Stimulated activated CD8-positive, alpha-beta memory T cell treated with anti-CD3 and anti-CD28 coated beads, Interleukin-12 subunit alpha, Interleukin-12 subunit beta, amount 100 ng/mL, for 24 hours (primary cell): ENCODE results near the gene ZNF330.

Source experiments
- DNase-seq: peaks from one replicate; pipeline ENCODE4 v3.0.0-alpha.2; 2020; ENCODE audit errors: extremely low read depth

Gene ZNF330

GRCh38 chr4:141233673-141234072, 13.0 kb downstream of the ZNF330 start:
- no peak for DNase-seq

DNA sequence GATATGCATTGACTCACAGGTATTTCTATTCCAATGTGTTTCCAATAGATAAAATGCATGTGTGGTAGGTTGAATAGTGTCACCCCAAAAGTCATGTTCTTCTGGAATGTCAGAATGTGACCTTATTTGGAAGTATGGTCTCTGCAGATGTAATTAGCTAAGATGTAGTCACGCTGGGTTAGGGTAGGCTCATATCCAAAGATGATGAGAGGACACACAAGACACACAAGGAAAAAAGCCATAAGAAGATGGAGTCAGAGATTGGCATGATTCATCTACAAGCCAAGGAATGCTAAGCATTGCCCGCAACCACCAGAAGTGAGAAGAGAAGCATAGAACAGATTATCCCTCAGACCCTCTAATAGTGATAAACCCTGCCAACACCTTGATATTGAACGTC, 17.5 kb downstream of the ZNF330 start:
- no peak for DNase-seq

DNA sequence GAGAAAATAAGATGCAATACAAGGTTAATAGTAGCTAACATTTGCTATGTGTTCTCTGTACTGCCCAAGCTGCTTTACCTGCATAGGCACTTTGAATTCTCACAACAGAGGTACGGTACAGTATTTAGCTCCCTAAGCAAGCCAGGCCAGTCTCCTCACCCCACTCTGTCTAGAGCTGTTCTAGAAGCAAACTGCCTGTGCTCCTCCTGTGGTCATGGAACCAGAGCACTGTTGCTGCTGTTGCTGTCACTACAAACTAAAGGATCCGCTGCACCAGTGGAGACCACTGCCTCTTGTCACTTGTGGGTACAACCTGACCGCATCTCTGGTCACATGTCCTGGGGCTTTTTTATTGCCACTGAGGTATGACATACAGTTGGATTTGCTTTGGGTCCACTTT, 19.6 kb downstream of the ZNF330 start:
- DNase-seq = no peak

DNA sequence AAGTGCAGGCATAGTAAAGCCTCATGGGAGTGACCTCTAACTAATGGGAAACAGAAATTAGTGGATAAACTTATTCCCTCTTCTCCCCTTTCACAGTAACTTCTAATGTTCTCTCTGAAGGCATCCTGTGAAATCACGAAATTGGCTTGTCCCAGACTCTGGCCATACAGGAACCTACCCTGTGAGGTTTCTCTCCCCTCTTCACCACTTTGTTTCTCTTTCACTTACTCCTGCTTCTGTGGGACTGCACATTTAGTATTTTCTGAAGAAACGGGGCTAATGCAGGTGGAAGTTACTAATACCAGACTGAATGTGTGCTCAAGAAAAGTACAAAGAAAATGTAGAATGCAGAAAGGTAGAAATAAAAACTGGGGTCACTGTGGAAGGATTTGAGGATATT, 20.0 kb downstream of the ZNF330 start:
- no peak for DNase-seq

DNA sequence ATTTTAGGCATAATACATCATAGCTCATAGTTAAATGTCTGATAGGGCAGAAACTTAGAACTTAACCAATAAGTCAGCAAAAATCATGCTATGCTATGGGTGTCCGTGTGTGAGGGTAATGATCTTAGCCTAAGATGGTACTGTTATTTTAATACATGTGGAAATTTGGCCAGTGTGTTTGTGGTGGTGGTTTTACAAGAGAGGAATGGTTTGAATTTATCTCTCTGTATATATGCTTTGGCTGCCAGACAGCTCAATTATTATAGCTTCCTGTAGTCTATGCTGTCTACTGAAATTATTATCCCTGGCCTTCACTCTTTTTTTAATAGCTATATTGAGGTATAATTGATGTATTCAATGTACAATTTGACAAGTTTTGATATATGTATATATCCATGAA, 21.3 kb downstream of the ZNF330 start:
- no peak for DNase-seq

GRCh38 chr4:141244419-141244818, 23.7 kb downstream of the ZNF330 start:
- no peak for DNase-seq

- no peak for DNase-seq
These were observed 25.5 kb downstream of the ZNF330 start for GRCh38 chr4:141246243-141246642.

DNA sequence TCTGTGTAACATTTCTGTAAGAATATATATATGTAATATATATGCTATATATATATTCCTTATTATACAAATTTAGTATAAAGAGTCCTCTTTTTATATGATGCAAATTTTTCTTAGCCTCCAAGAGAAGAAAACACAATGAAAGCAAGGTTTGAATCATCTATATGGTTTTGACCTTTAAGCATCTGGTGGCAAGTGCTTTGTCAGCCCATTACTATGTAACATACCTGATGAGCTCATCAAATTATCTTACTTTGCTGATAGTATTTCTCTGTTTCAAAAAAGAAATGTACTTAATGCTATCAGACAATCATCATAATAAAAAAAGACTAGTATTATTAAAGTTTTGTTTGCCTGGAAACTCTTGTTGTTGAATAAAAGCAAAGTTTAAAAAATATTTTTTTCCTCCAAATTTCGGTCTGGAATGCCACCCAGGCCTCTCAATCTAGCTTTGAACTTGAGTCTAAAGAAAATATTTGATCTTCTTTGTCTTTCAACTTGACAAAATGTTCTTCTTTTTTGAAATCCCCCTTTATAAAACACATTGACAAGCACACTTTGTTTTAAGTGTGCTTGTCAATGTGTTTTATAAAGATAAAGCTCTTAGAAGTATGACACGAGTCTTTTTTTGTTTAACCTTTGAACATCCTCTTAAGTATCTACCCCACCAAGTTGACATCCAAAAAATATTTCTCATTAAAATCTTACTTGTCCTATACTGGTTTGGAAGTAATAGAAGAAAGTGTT, 26.2 kb downstream of the ZNF330 start:
- no peak for DNase-seq

GRCh38 chr4:141247430-141247780, 26.7 kb downstream of the ZNF330 start:
- DNase-seq = no peak

DNA sequence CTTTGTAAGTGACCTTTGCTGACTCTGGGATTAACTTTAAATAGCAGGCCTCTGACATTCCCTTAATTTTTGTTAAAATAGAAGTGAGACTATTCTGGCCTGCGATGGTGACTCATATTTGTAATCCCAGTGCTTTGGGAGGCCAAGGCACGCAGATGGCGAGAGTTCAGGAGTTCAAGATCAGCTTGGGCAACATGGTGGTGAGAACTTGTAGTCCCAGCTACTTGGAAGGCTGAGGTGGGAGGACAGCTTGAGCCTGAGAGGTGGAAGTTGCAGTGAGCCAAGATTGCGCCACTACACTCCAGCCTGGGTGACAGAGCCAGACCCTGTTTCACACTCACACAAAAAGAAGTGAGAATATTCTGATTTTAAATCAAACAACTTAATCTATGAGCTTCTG, 27.3 kb downstream of the ZNF330 start:
- no peak for DNase-seq

- no peak for DNase-seq
These were observed 27.8 kb downstream of the ZNF330 start for GRCh38 chr4:141248486-141248885.

DNA sequence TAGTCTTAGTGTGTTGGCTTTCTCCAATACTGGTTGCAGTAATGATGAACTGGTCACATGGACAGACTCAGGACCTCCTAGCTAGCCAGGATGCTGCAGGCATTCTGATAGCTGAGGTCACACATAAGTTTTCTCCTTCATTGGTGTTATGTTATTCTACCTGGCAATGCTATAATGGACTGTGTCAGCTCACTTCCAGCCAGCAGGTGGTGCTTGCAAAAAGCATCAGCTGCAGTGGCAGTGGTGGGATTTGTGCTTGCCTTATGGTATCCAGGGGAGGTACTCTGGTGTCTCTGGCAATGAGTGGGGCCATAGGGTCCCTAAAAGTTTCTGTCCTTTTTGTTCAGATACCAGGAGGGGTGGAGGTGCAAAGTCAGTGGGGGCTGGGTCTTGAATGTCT, 33.6 kb downstream of the ZNF330 start:
- no peak for DNase-seq

GRCh38 chr4:141255016-141255415, 34.3 kb downstream of the ZNF330 start:
- no peak for DNase-seq

DNA sequence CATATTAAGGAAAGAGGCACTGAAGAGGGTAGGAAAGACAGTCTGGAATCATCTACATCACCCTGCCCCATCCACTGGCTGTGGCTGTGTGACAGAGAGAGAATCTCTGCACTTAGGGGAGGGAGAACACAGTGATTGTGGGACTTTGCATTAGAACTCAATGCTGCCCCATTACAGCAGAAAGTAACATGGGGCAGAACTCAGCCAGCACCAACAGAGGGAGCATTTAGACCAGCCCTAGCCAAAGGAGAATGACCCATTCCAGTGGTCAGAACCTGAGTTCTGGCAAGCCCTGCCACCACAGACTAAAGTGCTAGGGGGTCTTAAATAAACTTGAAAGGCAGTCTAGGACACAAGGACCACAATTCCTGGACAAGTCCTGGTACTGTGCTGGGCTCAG, 37.9 kb downstream of the ZNF330 start:
- DNase-seq = no peak

GRCh38 chr4:141275834-141276233, 55.1 kb downstream of the ZNF330 start:
- DNase-seq = no peak

DNA sequence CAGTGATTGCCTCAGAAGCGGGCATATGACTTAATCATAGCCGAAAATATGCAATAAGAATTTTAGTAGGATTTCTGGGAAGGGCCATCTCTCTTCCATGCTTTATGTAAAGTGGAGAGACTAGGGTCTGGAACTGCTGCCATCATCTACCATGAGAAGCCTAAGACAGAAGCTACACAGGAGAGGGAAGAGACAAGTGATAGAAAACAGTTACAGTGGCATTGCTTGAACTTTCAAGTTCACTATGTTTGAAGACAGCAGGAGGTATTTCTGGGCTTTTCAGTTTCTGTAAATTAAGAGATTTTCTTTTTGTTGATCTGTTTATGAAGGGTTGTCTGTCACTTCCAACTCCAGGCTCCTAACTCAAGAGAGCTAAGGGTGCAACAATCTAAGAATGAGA, 62.5 kb downstream of the ZNF330 start:
- no peak for DNase-seq

DNA sequence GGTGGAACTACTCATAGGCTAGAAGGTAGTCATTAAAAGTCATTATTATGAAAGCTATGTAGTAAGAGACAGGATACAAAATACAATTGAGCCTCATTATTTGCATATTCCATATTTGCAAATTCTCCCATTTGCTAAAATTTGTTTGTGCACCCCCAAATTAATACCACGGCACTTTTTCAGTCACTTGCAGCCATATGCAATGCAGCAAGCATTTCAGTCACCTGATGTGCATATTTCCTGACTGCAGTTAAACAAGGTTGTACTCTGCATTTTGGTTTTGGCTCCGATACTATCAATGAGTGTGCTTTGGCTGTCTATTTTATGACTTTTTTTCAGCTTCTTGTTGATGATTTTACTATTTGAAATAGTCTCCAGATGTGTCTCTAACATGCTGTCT, 62.9 kb downstream of the ZNF330 start:
- DNase-seq = no peak
